NAMALWA (cell line): Measurements from ENCODE around the gene CCDC184.

ENCODE experiments used
- DNase-seq: peaks from one replicate; pipeline ENCODE4 v3.0.0-alpha.2; 2015; ENCODE audit warnings: low spot score

CCDC184 gene

GRCh38 chr12:48179466-48179865 lies 4.0 kb upstream of the CCDC184 start:
- no peak for DNase-seq

DNA sequence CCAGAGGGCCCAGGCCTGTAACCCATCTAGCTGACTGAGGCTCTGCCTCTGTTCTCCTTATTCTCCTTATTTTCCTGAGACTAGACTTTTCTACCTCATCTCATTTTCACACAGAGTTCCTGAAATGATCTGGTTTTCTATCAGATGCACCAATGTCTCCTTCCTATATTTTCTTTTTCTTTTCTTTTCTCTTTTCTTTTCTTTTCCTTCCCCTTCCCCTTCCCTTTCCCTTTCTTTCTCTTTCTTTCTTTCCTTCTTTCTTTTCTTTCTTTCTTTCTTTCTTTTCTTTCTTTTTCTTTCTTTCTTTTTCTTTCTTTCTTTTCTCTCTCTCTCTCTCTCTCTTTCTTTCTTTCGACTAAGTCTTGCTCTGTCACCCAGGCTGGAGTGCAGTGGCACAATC lies 3.0 kb upstream of the CCDC184 start:
- DNase-seq: no peak

DNA sequence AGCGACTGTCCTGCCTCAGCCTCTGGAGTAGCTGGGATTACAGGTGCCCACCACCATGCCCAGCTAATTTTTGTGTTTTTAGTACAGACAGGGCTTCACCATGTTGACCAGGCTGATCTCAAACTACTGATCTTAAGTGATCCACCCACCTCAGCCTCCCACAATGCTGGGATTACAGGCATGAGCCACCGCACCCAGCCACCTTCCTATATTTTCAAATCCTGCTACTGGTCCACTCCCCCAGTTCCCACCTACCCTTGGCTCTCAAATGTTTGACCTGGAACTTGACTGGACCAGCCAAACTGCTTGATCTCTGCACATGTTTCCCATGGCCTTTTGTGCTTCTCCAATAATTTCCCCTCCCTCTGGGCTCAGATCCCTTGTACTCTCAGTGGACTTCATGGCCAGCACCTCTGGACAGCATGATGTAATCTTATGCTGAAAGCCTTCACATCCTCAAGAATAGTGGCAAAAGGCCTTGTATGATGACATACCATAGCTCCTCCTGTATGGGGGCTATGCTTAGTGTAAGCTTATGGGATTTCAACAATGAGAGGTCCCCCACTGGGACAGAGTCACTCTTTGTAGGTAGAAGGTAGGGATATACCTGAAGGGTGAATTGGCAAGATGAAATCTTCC lies 2.5 kb upstream of the CCDC184 start:
- no peak for DNase-seq

DNA sequence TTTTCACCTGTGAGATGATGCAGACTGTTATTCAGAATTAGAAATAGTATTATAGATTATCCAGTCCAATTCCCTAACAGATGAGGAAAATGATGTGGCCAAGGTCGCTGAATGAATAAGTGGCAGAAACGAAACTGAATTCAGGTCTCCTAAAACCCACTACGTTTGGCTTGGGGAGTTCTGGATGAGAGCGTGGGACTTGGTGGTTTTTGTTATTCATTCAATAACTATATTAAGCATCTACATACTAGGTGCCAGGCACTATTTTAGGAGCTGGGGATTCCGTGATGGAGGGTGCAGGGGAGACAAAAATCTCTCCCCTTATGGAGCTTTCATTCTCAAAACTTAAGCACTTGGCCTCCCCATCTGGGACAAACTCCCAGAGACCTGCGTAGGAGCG lies 813 bp upstream of the CCDC184 start:
- DNase-seq: no peak

- no peak for DNase-seq
These were observed 568 bp downstream of the CCDC184 start for GRCh38 chr12:48183876-48184548.

DNA sequence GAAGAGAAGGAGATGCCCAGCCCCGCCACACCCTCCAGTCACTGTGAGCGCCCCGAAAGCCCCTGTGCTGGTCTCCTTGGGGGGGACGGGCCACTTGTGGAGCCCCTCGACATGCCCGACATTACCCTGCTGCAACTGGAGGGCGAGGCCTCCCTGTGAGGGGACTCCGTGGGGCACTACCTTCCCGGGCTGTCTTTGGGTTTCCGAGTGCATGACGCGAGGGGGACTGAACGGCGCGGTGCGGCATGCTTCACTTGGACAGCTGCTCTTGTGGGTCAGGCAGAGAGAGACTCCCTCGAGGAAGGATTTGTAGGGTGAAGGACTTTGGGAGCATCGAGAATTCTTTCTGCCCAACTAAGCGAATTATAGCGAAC lies 1.1 kb downstream of the CCDC184 start:
- DNase-seq: no peak

GRCh38 chr12:48185181-48185919 lies 1.9 kb downstream of the CCDC184 start:
- peak; percentile 20 for DNase-seq

- DNase-seq: no peak
These were observed 4.7 kb downstream of the CCDC184 start for GRCh38 chr12:48187916-48188695.

GRCh38 chr12:48189331-48190125 lies 6.1 kb downstream of the CCDC184 start:
- DNase-seq: peak; percentile 87

DNA sequence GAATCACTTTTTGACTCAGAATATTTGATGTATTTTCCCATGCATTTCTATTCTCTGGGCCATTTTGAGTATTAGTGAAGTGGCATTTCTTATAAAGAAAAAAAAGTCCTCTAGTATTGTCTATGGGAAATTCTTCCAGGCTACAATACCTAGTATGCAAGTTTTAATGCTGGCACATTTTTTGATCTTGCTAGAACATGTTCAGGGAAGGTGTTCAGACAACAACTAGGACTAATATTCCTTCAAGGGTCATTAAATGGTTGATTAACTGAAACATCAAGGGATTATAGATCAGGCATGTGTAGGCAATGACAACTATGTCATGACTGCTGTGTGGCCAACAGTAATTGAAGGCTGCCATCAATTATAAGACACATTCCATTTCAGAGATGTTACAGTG lies 7.7 kb downstream of the CCDC184 start:
- DNase-seq: no peak

GRCh38 chr12:48192861-48193260 lies 9.4 kb downstream of the CCDC184 start:
- no peak for DNase-seq

DNA sequence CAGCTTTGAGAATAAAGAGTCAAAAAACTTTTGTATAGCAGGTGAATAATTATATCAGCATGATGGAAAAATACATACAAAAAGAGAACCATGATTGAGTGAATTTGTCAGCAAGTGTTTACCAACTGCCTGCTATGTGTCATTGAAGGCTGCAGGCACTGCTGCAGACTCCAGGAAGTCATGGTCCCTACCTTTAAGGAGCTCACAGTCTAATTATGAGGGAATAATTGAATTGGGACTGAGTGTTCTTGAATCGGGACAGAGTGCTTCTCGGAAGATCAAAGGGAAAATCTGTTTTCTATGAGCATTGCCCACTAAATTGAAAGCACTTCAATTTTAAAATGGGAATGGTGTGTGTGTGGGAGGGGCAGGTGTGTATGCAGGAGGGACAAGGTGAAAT lies 10.2 kb downstream of the CCDC184 start:
- DNase-seq: no peak

GRCh38 chr12:48194799-48195201 lies 11.4 kb downstream of the CCDC184 start:
- no peak for DNase-seq

DNA sequence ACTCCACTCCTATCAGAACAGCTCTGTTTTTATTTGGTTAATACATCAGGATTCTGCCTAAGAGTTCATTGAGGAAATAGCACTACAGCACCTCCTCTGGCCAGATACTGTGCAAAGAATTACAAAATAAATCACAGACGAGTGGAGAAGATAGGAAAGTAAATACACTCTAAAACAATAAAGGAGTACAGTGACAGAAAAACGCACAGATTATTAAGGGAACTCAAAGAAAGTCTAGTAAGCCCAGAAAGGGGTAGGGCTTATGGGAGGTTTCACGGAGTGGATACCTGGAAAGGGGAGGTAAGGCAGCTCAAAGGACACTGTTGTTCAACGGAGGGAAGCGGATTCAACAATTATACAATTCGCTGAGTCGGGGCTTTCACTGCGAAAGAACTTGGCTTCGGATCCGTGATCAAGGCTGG lies 14.1 kb downstream of the CCDC184 start:
- DNase-seq: peak; percentile 70

DNA sequence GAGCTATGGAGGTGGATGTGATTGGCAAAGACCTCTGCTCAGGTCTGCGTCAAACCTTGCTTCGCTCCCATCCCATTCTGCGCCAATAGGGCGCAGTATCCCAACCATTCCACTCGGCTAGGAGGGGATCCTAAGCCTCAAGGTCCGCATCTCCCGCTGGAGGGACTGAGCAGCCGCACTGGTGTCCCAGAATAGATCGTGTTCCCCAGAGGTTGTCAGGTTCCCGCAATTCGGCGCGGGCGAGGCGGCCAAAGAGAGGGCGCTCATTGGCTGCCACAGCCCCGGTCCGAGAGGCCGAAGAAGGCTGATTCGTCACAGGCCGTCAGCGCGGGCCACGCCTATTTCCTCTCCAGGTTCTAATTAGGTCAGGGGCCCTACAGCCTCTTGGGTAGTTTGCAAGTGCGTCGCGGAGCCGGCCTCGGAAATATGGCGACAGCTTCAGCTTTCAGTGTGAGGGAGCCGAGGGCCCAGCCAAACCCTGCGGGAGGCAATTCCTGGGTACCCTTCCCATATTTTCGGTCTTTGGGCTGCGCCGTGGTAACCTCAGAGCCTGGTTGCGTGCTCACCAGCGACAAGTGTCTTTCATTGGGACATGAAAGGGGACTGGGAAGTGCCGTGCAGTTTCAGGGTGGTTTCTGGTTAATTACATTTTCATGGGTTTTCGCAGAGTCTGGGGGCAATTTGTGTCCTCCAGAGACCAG lies 14.7 kb downstream of the CCDC184 start:
- DNase-seq: peak; percentile 92

- DNase-seq: no peak
These were observed 15.2 kb downstream of the CCDC184 start for GRCh38 chr12:48198672-48198971.

DNA sequence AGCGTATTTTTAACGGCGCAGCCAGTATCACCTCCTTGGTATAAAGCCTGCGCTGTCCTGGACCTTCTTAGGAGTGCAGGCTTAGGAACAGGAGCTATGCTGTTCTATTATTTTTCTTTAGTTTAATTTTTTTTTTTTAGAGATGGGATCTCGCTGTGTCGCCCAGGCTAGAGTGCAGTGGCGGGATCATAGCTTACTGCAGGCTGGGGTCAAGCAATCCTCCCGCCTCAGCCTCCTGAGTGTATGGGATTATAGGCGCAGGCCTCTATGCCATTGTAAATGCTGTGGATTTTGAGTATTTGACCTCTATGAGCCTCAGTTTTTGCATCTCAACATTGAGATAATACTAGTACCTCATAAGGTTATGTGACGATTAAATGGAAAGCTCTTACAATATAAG lies 15.5 kb downstream of the CCDC184 start:
- no peak for DNase-seq

- DNase-seq: no peak
These were observed 16.4 kb downstream of the CCDC184 start for GRCh38 chr12:48199774-48200221.

- no peak for DNase-seq
These were observed 17.6 kb downstream of the CCDC184 start for GRCh38 chr12:48201091-48201490.

DNA sequence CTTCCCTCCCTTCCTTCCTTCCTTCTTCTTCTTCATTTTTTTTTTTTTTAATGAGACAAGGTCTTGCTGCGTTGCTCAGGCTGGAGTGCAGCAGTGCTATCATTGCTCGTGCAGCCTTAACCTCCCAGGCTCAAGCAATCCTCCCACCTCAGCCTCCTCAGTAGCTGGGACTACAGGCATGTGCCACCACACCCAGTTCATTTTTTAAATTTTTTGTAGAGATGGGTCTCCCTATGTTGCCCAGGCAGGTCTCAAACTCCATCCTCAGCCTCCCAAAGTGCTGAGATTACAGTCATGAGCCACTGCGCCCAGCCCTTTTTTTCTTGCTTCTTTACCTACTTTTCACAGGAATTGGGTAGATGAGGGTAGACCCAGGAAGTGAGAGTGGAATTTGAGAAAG lies 18.1 kb downstream of the CCDC184 start:
- no peak for DNase-seq

DNA sequence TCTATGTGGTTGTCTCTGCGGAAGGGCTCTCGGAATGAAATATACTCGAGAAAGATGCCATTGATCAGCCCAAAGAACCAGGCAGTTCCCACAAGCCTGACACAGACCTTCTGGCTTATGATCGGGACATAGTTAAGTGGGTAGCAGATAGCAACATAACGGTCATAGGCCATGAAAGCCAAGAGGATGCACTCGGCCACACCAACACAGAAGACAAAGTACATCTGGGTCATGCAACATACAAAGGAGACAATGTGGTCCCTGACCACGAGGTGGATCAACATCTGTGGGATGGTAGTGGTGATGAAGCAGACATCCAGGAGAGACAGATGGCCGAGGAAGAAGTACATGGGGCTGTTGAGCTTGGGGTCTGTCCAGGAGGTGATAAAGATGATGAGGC lies 19.3 kb downstream of the CCDC184 start:
- DNase-seq: no peak
